ENCODE data around the gene OOSP3.
"Not testable (repeated sequence)": the region's sequence is repeated elsewhere in the genome, so short reads cannot be mapped to it uniquely, and the experiment has no call there.

The OOSP3 gene

DNA sequence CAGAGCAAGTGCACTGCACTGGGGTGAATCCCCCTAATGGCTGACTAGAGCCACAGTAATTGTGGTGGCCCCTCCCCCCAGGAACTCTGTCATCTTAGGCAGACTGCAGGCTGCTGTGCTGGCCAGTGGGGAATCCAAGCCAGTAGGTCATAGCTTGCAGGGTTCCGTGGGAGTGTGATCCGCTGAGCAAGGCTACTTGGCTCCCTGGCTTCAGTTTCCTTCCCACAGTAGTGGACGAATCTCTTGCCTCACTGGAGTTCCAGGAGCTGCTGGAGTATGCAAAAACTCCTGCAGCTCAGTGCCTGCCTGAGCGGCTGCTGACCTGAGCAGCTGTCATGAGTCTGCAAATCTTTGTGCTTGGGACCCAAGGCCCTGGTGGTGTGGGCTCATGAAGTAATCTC lies 13.2 kb downstream of the OOSP3 start:
- no peak for DNase-seq (ENCODE audit: low read depth in 1 of 2, low spot score in 1 of 2)
- in situ Hi-C loops (cut with HindIII; ENCODE audit: low pct_unique_long_range_greater_than_20kb, low sequenced_read_pairs), result no loop called here
- TF ChIP-seq JUND (IDR thresholded peaks at IDR 0.05; ENCODE audit: low read depth), result no peak

DNA sequence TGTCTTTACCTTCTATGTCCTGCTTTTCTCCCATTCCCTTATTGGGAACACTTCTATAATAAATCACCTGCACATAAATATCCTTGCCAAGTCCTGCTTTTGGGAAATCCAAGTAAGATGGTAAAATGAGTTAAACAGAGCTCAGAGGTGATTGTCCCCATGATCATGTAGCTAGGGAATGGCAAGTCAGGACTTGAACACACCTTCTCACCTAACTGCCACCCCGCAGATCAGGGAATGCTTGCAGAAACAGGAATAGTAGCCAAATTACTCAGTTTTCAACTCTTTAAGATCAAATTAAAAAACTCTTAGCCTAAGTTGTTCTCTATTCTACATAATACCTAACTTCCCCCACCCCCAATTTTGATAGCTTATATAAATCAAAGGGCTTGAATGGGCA lies 16.0 kb downstream of the OOSP3 start:
- no peak for TF ChIP-seq JUND (IDR thresholded peaks at IDR 0.05; ENCODE audit: low read depth)
- in situ Hi-C loops (cut with HindIII; ENCODE audit: low pct_unique_long_range_greater_than_20kb, low sequenced_read_pairs), result no loop called here
- DNase-seq (ENCODE audit: low read depth in 1 of 2, low spot score in 1 of 2), result no peak

DNA sequence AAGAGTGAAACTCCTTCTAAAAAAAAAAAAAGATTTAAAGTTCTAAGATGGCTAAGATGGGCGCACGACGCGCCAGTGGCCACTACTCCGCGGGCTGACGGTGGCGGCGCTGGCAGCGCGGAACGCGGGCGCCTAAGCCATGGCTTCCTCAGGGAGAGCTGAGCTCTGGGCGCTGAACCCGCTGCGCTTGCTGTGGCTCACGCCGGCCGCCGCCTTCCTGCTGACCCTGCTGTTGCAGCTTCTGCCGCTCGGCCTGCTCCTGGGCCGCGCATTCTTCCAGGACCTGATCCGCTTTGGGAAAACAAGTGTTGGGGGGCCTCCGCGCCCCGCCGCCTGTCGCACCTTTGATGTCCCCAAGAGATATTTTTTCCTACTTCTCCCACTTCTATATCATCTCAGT lies 19.5 kb downstream of the OOSP3 start:
- TF ChIP-seq JUND (IDR thresholded peaks at IDR 0.05; ENCODE audit: low read depth), result no peak
- in situ Hi-C loops (cut with HindIII; ENCODE audit: low pct_unique_long_range_greater_than_20kb, low sequenced_read_pairs), result no loop called here
- DNase-seq (ENCODE audit: low read depth in 1 of 2, low spot score in 1 of 2), result no peak

DNA sequence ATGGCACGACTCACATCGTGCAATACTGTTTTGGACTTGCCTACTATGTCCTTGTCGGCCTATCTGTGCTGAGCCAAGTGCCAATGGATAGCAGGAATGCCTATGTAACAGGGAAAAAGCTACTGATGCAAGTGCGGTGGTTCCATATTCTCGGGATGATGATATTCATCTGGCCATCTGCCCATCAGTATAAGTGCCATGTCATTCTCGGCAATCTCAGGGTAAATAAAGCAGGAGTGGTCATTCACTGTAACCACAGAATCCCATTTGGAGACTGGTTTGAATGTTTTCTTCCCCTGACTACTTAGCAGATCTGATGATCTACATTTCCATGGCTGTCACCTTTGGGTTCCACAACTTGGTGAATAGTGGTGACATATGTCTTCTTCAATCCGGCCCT lies 20.1 kb downstream of the OOSP3 start:
- in situ Hi-C loops (cut with HindIII; ENCODE audit: low pct_unique_long_range_greater_than_20kb, low sequenced_read_pairs), result no loop called here
- no peak for TF ChIP-seq JUND (IDR thresholded peaks at IDR 0.05; ENCODE audit: low read depth)
- DNase-seq (ENCODE audit: low read depth in 1 of 2, low spot score in 1 of 2), result peak in 1 of 2 experiments; percentile 47

DNA sequence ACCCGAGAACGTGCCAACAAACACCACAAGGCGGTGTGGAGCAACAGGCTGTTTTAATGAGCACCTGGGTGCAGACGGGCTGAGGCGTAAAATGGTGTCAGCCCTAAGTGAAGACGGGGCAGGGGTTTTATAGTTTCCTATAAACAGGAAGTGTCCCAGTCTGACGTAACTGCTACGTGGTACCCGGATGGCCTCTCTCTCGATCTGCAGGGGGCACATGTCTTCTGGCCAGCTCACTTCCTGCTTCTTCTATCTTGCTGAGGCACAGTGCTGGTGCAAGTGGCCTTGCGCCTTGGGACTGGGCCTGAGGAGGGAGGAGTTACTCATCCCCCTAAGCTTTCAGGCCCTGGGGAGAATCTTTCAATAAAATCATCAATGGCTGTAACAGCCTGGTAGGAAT lies 20.9 kb downstream of the OOSP3 start:
- no peak for TF ChIP-seq JUND (IDR thresholded peaks at IDR 0.05; ENCODE audit: low read depth)
- DNase-seq (ENCODE audit: low read depth in 1 of 2, low spot score in 1 of 2), result no peak
- in situ Hi-C loops (cut with HindIII; ENCODE audit: low pct_unique_long_range_greater_than_20kb, low sequenced_read_pairs), result no loop called here

DNA sequence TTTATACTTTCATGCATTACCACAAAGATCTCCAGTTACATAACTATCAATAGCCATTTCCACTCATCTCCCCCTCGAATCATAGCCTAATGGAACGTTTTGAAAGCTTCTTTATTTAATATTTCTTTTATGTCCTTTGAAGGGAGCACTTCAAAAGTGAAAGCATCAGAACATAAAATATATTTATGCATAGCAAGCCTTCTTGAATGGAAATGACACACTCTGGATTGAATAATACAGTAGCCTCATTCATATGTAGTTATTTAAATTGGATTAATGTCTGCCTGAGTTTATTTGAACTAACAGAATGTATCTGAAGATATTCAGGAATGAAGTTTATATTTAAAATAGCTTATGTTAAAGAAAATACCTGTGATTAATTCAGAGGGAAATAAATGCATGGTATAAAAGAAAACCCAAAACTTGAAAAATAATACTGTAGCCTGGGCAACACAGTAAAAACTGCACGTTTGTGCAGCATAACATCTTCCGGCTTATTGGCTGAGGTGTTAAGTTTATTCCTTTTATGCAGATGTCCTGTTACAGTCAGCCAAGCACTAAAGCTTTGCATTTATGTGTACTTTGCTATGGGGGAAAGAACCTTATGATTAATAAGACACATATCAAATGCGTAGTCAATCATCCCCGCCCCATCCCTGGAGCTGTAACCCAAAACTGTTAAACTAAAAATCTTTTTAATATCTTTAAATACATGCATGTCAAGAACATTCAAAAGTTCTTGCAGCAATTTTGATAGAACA lies 22.0 kb downstream of the OOSP3 start:
- in situ Hi-C loops (cut with HindIII; ENCODE audit: low pct_unique_long_range_greater_than_20kb, low sequenced_read_pairs), result no loop called here
- DNase-seq (ENCODE audit: low read depth in 1 of 2, low spot score in 1 of 2), result no peak
- no peak for TF ChIP-seq JUND (IDR thresholded peaks at IDR 0.05; ENCODE audit: low read depth)

DNA sequence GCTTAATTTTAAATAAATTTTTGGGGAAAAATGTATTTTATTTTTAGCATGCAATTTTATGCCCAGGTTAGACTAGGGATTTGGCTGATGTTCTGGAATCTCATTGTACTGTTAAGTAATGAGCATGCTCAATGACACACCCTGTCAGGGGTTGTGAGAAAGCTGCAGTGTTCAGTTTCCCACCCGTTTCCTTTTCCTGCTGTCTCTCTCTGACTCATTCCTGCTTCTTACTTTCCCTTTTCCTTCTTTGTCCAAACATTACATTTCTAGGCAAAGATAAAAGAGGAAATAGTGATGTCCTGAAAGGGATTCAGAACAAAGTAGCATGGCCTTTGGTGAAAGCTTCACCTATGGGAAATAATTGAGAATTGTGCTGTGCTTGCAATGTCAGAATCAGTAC lies 22.7 kb downstream of the OOSP3 start:
- no peak for DNase-seq (ENCODE audit: low read depth in 1 of 2, low spot score in 1 of 2)
- TF ChIP-seq JUND (IDR thresholded peaks at IDR 0.05; ENCODE audit: low read depth), result no peak
- in situ Hi-C loops (cut with HindIII; ENCODE audit: low pct_unique_long_range_greater_than_20kb, low sequenced_read_pairs), result no loop called here

DNA sequence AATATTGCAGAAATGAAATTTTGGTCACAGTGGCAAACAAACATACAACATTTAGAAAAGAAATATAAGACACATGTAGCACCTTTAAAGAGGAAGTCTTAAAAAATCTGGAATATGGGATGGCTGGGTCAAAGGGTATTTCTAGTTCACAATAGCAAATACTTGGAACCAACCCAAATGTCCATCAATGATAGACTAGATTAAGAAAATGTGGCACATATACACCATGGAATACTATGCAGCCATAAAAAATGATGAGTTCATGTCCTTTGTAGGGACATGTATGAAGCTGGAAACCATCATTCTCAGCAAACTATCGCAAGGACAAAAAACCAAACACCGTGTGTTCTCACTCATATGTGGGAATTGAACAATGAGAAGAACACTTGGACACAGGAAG lies 25.0 kb downstream of the OOSP3 start:
- DNase-seq (ENCODE audit: low read depth in 1 of 2, low spot score in 1 of 2); in situ Hi-C loops (cut with HindIII; ENCODE audit: low pct_unique_long_range_greater_than_20kb, low sequenced_read_pairs): not testable (repeated sequence)

DNA sequence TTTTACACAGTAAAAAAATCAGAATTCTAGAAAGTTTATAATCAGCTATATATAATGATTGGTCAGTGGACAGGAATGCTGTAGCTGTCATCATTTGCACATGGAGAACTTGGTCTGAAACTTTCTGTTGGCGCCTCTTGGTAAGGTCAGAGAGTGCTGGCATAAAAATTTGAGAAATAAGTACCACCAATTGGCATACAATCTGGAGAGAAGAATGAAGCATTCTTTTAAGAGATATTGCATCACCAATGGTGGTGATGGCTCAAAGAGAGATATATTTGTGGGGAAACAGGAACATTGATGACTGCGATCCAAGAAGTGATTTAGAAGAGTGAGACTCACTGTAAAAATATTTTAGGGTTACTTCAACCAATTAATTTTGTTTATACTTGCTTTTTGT lies 39.9 kb downstream of the OOSP3 start:
- no peak for DNase-seq (ENCODE audit: low read depth in 1 of 2, low spot score in 1 of 2)
- in situ Hi-C loops (cut with HindIII; ENCODE audit: low pct_unique_long_range_greater_than_20kb, low sequenced_read_pairs), result no loop called here
- no peak for TF ChIP-seq JUND (IDR thresholded peaks at IDR 0.05; ENCODE audit: low read depth)

DNA sequence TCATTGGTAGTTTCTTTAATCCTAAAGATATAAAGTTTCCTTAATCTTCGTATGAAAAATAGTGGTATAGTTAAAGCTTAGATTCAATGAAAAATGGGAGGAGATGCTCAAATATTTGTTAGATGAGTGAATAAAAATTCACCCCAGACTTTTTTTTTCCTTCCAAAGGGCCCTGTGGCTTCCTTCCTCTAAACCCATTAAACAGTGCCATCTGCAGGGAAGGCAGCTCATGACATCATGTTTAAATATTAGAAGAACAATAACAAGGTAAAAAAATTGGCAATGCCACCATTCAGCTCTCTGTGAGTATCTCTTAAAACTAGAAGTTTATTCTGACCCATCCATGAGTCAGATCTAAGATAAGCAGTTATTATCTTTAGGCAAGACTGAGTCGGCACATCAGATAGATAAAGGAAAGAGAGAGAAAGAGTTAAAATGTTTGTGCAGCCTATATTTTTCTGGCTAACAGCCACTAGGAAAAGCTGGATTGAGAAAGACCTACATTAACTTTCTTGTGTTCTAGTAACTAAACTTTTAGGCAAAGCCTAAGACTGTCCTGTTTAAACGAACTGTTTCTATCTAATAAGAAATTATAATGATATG lies 40.5 kb downstream of the OOSP3 start:
- TF ChIP-seq JUND (IDR thresholded peaks at IDR 0.05; ENCODE audit: low read depth), result no peak
- in situ Hi-C loops (cut with HindIII; ENCODE audit: low pct_unique_long_range_greater_than_20kb, low sequenced_read_pairs), result no loop called here
- DNase-seq (ENCODE audit: low read depth in 1 of 2, low spot score in 1 of 2), result peak; percentile 40 to 73

DNA sequence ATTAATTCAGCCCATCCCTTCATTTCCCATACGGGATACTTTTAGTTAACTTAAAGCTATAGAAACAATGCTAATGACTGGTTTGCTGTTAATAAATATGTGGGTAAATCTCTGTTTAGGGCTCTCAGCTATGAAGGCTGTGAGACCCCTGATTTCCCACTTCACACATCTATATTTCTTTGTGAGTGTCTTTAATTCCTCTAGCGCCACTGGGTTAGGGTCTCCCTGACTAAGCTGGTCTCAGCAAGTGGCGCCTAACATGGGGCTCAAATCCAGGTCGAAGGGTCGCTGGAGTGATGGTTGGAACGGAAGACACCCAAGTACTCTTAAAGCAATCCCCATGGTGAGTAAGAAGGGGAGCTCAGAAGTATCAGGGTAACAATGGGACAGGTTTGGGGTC lies 45.2 kb downstream of the OOSP3 start:
- in situ Hi-C loops (cut with HindIII; ENCODE audit: low pct_unique_long_range_greater_than_20kb, low sequenced_read_pairs), result no loop called here
- TF ChIP-seq JUND (IDR thresholded peaks at IDR 0.05; ENCODE audit: low read depth), result no peak
- DNase-seq (ENCODE audit: low read depth in 1 of 2, low spot score in 1 of 2), result peak in 1 of 2 experiments; percentile 5

DNA sequence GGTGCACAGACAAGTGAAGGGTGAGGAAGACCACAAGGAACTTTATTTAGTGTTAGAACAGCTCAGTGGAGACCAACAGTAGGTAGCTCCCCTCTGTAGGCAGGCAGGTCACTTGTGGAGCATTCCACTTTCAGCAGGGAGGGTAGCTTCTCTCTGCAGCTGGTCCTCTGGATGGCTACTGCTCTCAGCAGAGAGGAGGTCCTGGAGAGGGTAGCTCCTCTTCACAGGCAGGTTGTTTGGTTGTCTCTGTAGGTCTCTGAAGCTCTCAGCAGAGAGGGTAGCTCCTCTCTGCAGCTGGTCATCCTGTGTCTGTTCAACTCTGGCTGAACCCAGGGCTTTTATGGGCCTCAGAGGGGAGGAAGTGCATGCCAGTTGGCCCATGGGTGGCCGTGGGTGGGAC lies 53.1 kb downstream of the OOSP3 start:
- in situ Hi-C loops (cut with HindIII; ENCODE audit: low pct_unique_long_range_greater_than_20kb, low sequenced_read_pairs), result no loop called here
- DNase-seq (ENCODE audit: low read depth in 1 of 2, low spot score in 1 of 2), result no peak
- TF ChIP-seq JUND (IDR thresholded peaks at IDR 0.05; ENCODE audit: low read depth), result no peak

DNA sequence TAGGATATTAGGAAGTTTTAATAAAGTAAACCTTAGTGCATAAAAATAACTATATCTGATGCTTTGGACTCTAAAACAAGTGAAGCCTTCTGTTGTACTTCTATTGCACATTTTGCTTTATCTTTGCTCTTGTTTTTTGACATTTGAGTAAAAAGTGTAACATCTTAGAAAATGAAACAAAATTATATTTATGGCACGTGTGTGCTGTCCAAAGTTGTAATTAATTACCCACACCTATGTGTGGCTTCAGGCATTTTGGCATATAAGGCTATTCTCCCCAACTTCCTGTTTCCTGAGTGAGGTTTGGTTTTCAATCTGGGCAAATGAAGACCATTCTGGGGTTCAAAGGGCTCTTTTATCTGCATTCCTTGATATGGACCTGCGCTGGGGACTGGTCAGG lies 59.5 kb downstream of the OOSP3 start, which contains the start of gene OOSP1:
Gene OOSP1, plus strand, starts transcription at position 301 of the 400 bp plus-strand sequence. Its CDS starts 23 bp downstream, at position 324.
- in situ Hi-C loops (cut with HindIII; ENCODE audit: low pct_unique_long_range_greater_than_20kb, low sequenced_read_pairs), result no loop called here
- no peak for TF ChIP-seq JUND (IDR thresholded peaks at IDR 0.05; ENCODE audit: low read depth)
- DNase-seq (ENCODE audit: low read depth in 1 of 2, low spot score in 1 of 2), result no peak

DNA sequence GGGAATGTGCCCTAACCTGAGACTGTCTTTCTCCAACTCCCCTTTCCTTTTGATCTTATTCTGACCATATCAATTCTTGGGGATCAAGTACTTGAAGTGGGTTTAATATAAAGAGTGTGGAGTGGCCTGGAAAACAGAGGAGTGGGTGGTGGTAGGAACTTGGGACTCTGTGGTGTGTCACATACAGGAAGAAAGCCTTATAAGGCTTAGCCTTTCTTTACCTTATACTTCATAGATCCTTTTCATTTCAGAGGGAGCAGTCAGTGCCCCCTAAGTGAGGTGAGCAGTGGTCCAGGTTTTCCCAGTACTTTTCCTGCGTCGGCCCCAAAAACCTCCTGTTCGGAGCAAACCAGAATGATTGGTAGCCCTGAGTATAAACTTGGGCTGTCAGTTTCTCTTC lies 60.1 kb downstream of the OOSP3 start:
- TF ChIP-seq JUND (IDR thresholded peaks at IDR 0.05; ENCODE audit: low read depth), result no peak
- no peak for DNase-seq (ENCODE audit: low read depth in 1 of 2, low spot score in 1 of 2)
- in situ Hi-C loops (cut with HindIII; ENCODE audit: low pct_unique_long_range_greater_than_20kb, low sequenced_read_pairs), result no loop called here

Data from T47D (cell line).